ENCODE results near the gene SIL1.

DNA sequence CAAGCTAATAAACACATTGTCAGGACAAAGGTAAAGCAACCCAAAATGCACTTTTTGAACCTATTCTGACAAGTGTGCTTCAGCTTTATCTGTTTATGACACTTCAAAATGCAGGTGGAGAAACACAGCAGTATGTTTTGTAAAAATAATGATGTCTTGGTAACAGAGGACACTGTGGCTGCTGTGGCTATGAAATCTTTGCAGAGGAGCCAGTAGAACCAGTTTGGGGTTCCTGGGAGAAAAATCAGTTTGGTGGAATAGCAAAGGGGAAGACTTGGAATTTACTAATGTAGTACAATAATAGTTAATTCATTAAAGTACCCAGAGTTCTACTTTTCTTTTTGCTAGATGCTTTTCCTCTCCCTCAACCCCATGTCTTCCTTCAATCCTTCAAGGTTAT lies 40.6 kb downstream of the SIL1 start:
- TF ChIP-seq, protein P1, sequence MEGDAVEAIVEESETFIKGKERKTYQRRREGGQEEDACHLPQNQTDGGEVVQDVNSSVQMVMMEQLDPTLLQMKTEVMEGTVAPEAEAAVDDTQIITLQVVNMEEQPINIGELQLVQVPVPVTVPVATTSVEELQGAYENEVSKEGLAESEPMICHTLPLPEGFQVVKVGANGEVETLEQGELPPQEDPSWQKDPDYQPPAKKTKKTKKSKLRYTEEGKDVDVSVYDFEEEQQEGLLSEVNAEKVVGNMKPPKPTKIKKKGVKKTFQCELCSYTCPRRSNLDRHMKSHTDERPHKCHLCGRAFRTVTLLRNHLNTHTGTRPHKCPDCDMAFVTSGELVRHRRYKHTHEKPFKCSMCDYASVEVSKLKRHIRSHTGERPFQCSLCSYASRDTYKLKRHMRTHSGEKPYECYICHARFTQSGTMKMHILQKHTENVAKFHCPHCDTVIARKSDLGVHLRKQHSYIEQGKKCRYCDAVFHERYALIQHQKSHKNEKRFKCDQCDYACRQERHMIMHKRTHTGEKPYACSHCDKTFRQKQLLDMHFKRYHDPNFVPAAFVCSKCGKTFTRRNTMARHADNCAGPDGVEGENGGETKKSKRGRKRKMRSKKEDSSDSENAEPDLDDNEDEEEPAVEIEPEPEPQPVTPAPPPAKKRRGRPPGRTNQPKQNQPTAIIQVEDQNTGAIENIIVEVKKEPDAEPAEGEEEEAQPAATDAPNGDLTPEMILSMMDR (IDR thresholded peaks at IDR 0.05), result no peak
- TF ChIP-seq POLR2A (IDR thresholded peaks at IDR 0.05), result no peak
- TF ChIP-seq POLR2AphosphoS5 (IDR thresholded peaks at IDR 0.05), result no peak
- no peak for TF ChIP-seq EP300 (IDR thresholded peaks at IDR 0.05)
